Measurements from ENCODE around the gene PHC2. TPM values are rescaled to one million over a fixed set of nuclear protein-coding genes. Genes with fewer than 3 reads are reported as not detected.

The PHC2 gene
- polyA plus RNA-seq, 1 donor (not counting 4 experiments of a cell fraction or from before 2014, with no cell fraction given) = 51.7 TPM

- H2AFZ ChIP-seq (ENCODE audit: control insufficient read depth, low read length) = no peak overlapping the region
- dilution Hi-C loops (cut with MboI; ENCODE audit: extremely low pct_ligation_motif_present, low sequenced_read_pairs) = no loop called here
- peaks cover 2 to 4% of the 10 kb centered on the region in 2 experiments for H3K36me3 ChIP-seq (ENCODE audit: control insufficient read depth in 2 of 2, extremely low read depth in 1 of 2, insufficient read depth in 2 of 2, low read length in 2 of 2)
- no peak for FAIRE-seq
- H3K4me3 ChIP-seq (ENCODE audit: control insufficient read depth in 2 of 3, extremely low read depth in 1 of 3, insufficient read depth in 2 of 3, low read depth in 1 of 3, low read length in 3 of 3) = no peak overlapping the region
- no peak for TF ChIP-seq CTCF (optimal IDR thresholded peaks at IDR 0.05 in 1 of 3, IDR thresholded peaks at IDR 0.05 in 1 of 3, conservative IDR thresholded peaks at IDR 0.05 in 1 of 3; ENCODE audit: extremely low read depth in 1 of 3, insufficient read depth in 2 of 3, low read length in 3 of 3)
- no peak overlapping the region for H3K9ac ChIP-seq (ENCODE audit: control insufficient read depth, extremely low read depth, insufficient read depth, low read length)
- DNase-seq (ENCODE audit: low read depth, low spot score) = no peak
- peaks cover 3% of the 10 kb centered on the region for H3K4me1 ChIP-seq (ENCODE audit: control insufficient read depth, extremely low read depth, insufficient read depth, low read length)
- H3K4me2 ChIP-seq (ENCODE audit: control insufficient read depth, extremely low read depth, insufficient read depth, low read depth, low read length) = no peak overlapping the region
- H3K9me3 ChIP-seq (ENCODE audit: control insufficient read depth, low read depth, low read length) = no peaks in the 10 kb centered on the region
- H3K79me2 ChIP-seq (ENCODE audit: control insufficient read depth, insufficient read depth, low read length) = no peaks in the 10 kb centered on the region
- H3K27ac ChIP-seq (ENCODE audit: control insufficient read depth, insufficient read depth, low read length) = no peak overlapping the region
- no peaks in the 10 kb centered on the region for H4K20me1 ChIP-seq (ENCODE audit: control insufficient read depth, extremely low read depth, insufficient read depth, low read length)
- no peaks in the 10 kb centered on the region for H3K27me3 ChIP-seq (ENCODE audit: control insufficient read depth, extremely low read depth, insufficient read depth, low read length)
- H3K9me1 ChIP-seq (ENCODE audit: control insufficient read depth, extremely low read depth, insufficient read depth, low read length) = no peaks in the 10 kb centered on the region
Measured at GRCh38 chr1:33296082-33296458, 134.8 kb downstream of the PHC2 start.

GRCh38 chr1:33295450-33296081 is 135.3 kb downstream of the PHC2 start:
- no peaks in the 10 kb centered on the region for H3K79me2 ChIP-seq (ENCODE audit: control insufficient read depth, insufficient read depth, low read length)
- peak; percentile 94 to 98 (median 96) for TF ChIP-seq CTCF (optimal IDR thresholded peaks at IDR 0.05 in 1 of 3, IDR thresholded peaks at IDR 0.05 in 1 of 3, conservative IDR thresholded peaks at IDR 0.05 in 1 of 3; ENCODE audit: extremely low read depth in 1 of 3, insufficient read depth in 2 of 3, low read length in 3 of 3)
- no peak for TF ChIP-seq EZH2 (IDR thresholded peaks at IDR 0.05; ENCODE audit: low read length)
- no peaks in the 10 kb centered on the region for H3K27me3 ChIP-seq (ENCODE audit: control insufficient read depth, extremely low read depth, insufficient read depth, low read length)
- FAIRE-seq = peak; percentile 91
- peaks cover 2 to 4% of the 10 kb centered on the region in 2 experiments for H3K36me3 ChIP-seq (ENCODE audit: control insufficient read depth in 2 of 2, extremely low read depth in 1 of 2, insufficient read depth in 2 of 2, low read length in 2 of 2)
- H3K27ac ChIP-seq (ENCODE audit: control insufficient read depth, insufficient read depth, low read length) = no peak overlapping the region
- no peak overlapping the region for H3K9ac ChIP-seq (ENCODE audit: control insufficient read depth, extremely low read depth, insufficient read depth, low read length)
- H3K4me3 ChIP-seq (ENCODE audit: control insufficient read depth in 2 of 3, extremely low read depth in 1 of 3, insufficient read depth in 2 of 3, low read depth in 1 of 3, low read length in 3 of 3) = no peak overlapping the region
- DNase-seq (ENCODE audit: low read depth, low spot score) = peak; percentile 21
- dilution Hi-C loops (cut with MboI; ENCODE audit: extremely low pct_ligation_motif_present, low sequenced_read_pairs) = no loop called here
- H3K9me3 ChIP-seq (ENCODE audit: control insufficient read depth, low read depth, low read length) = no peaks in the 10 kb centered on the region
- peaks cover 3% of the 10 kb centered on the region for H3K4me1 ChIP-seq (ENCODE audit: control insufficient read depth, extremely low read depth, insufficient read depth, low read length)
- H3K4me2 ChIP-seq (ENCODE audit: control insufficient read depth, extremely low read depth, insufficient read depth, low read depth, low read length) = no peak overlapping the region
- no peaks in the 10 kb centered on the region for H3K9me1 ChIP-seq (ENCODE audit: control insufficient read depth, extremely low read depth, insufficient read depth, low read length)
- no peak overlapping the region for H2AFZ ChIP-seq (ENCODE audit: control insufficient read depth, low read length)
- H4K20me1 ChIP-seq (ENCODE audit: control insufficient read depth, extremely low read depth, insufficient read depth, low read length) = no peaks in the 10 kb centered on the region
